Measurements from ENCODE around the gene MMP19. TPM values are rescaled to one million over a fixed set of nuclear protein-coding genes. Genes with fewer than 3 reads are reported as not detected.

The MMP19 gene
- total RNA-seq, 1 experiment from 2014 or later, result 0.04 TPM

GRCh38 chr12:55829967-55830600, 12.7 kb downstream of the MMP19 start:
- ChIA-PET POLR2A (ENCODE audit: unreplicated experiment) (interaction anchor here (0.6 to 1.7 kb wide), 4 partner anchors 13 to 530 kb away, joined by 3 to 32 read pairs (median 8); partner anchors contain the start of genes ORMDL2, RAB5B, SARNP and STAT2), CTCF (interaction anchor here (0.5 to 1.8 kb wide), 3 partner anchors 80 to 250 kb away, joined by 3 to 10 read pairs (median 3); no protein-coding TSS in a partner anchor)
- Histone ChIP-seq H3K36me3 (ENCODE audit: low read depth, low read length) (no peaks in the 10 kb centered on the region), H3K4me1 (ENCODE audit: insufficient read depth, low read length) (peaks cover 24% of the 10 kb centered on the region), H3K27ac (ENCODE audit: low read length) (peak overlapping the region; percentile 66), H3K9ac (ENCODE audit: low read length) (peak overlapping the region; percentile 85), H3K27me3 (ENCODE audit: low read length) (no peaks in the 10 kb centered on the region), H3K4me3 (ENCODE audit: low read length) (peak overlapping the region; percentile 83), H3K79me2 (ENCODE audit: low read length) (peaks cover 45% of the 10 kb centered on the region), H3K9me2 (replicated peaks; ENCODE audit: low read length) (no peaks in the 10 kb centered on the region), H3K9me3 (ENCODE audit: low read length) (no peaks in the 10 kb centered on the region), H2AFZ (ENCODE audit: low read length) (peak overlapping the region; percentile 71), H3F3A (ENCODE audit: low read length, unreplicated experiment) (no peaks in the 10 kb centered on the region), H3K4me2 (ENCODE audit: low read length) (peak overlapping the region; percentile 95), H4K20me1 (ENCODE audit: low read length) (no peaks in the 10 kb centered on the region)
- intact Hi-C loops (cut with micrococcal nuclease), result loop anchor here (1.0 kb wide), 1 partner anchor 13 kb away; the partner anchor contains the start of gene SARNP
- TF ChIP-seq EZH2phosphoT487 (IDR thresholded peaks at IDR 0.05; ENCODE audit: borderline replicate concordance, low read length), result no peak
- no peak for TF ChIP-seq CTCF (conservative IDR thresholded peaks at IDR 0.05; ENCODE audit: low read depth, low read length)
- no peak for TF ChIP-seq EZH2 (IDR thresholded peaks at IDR 0.05; ENCODE audit: low read length, unreplicated experiment)
- ATAC-seq (peak; percentile 42), DNase-seq (peak; percentile 24)
- BruUV-seq (replicated peaks), result TSS peak; percentile 70

- H3K4me3 ChIP-seq (ENCODE audit: low read length), result peak overlapping the region; percentile 83
- intact Hi-C loops (cut with micrococcal nuclease), result no loop called here
- DNase-seq (no peak), ATAC-seq (no peak)
- no peaks in the 10 kb centered on the region for H3K36me3 ChIP-seq (ENCODE audit: low read depth, low read length)
- H3K9me2 ChIP-seq (replicated peaks; ENCODE audit: low read length), result no peaks in the 10 kb centered on the region
- no peaks in the 10 kb centered on the region for H4K20me1 ChIP-seq (ENCODE audit: low read length)
- H2AFZ ChIP-seq (ENCODE audit: low read length), result no peak overlapping the region
- ChIA-PET CTCF (no interaction called here), POLR2A (ENCODE audit: unreplicated experiment) (no interaction called here)
- H3K4me2 ChIP-seq (ENCODE audit: low read length), result peak overlapping the region; percentile 82
- H3K27me3 ChIP-seq (ENCODE audit: low read length), result no peaks in the 10 kb centered on the region
- no peaks in the 10 kb centered on the region for H3F3A ChIP-seq (ENCODE audit: low read length, unreplicated experiment)
- H3K79me2 ChIP-seq (ENCODE audit: low read length), result peaks cover 56% of the 10 kb centered on the region
- H3K9me3 ChIP-seq (ENCODE audit: low read length), result no peaks in the 10 kb centered on the region
- peak overlapping the region; percentile 81 for H3K9ac ChIP-seq (ENCODE audit: low read length)
- H3K4me1 ChIP-seq (ENCODE audit: insufficient read depth, low read length), result peaks cover 24% of the 10 kb centered on the region
- TF ChIP-seq EZH2 (IDR thresholded peaks at IDR 0.05; ENCODE audit: low read length, unreplicated experiment) (no peak), CTCF (conservative IDR thresholded peaks at IDR 0.05; ENCODE audit: low read depth, low read length) (no peak), EZH2phosphoT487 (IDR thresholded peaks at IDR 0.05; ENCODE audit: borderline replicate concordance, low read length) (no peak)
- BruUV-seq (replicated peaks), result no TSS peak
- no peak overlapping the region for H3K27ac ChIP-seq (ENCODE audit: low read length)
Observed at GRCh38 chr12:55828357-55828756, 14.4 kb downstream of the MMP19 start.

- no peaks in the 10 kb centered on the region for H3K9me2 ChIP-seq (replicated peaks; ENCODE audit: low read length)
- no peak for TF ChIP-seq EZH2phosphoT487 (IDR thresholded peaks at IDR 0.05; ENCODE audit: borderline replicate concordance, low read length)
- TF ChIP-seq EZH2 (IDR thresholded peaks at IDR 0.05; ENCODE audit: low read length, unreplicated experiment), result no peak
- TF ChIP-seq CTCF (conservative IDR thresholded peaks at IDR 0.05; ENCODE audit: low read depth, low read length), result no peak
- no peak overlapping the region for H2AFZ ChIP-seq (ENCODE audit: low read length)
- H3K27me3 ChIP-seq (ENCODE audit: low read length), result no peaks in the 10 kb centered on the region
- CTCF ChIA-PET, result no interaction called here
- no peak for DNase-seq
- H3K4me2 ChIP-seq (ENCODE audit: low read length), result peak overlapping the region; percentile 82
- no peaks in the 10 kb centered on the region for H3F3A ChIP-seq (ENCODE audit: low read length, unreplicated experiment)
- peaks cover 5% of the 10 kb centered on the region; the same call in 1 of the 2 replicates for H3K36me3 ChIP-seq (ENCODE audit: low read depth, low read length)
- peak overlapping the region; percentile 83; the same call in 1 of the 2 replicates for H3K4me3 ChIP-seq (ENCODE audit: low read length)
- no peaks in the 10 kb centered on the region for H3K9me3 ChIP-seq (ENCODE audit: low read length)
- H3K9ac ChIP-seq (ENCODE audit: low read length), result no peak overlapping the region
- no TSS peak for BruUV-seq (replicated peaks)
- no peak for ATAC-seq
- no peaks in the 10 kb centered on the region for H4K20me1 ChIP-seq (ENCODE audit: low read length)
- POLR2A ChIA-PET (ENCODE audit: unreplicated experiment), result interaction anchor here (0.6 kb wide), 1 partner anchor 10 kb away, joined by 5 read pairs; the partner anchor contains the start of genes ORMDL2 and SARNP
- peaks cover 24% of the 10 kb centered on the region for H3K4me1 ChIP-seq (ENCODE audit: insufficient read depth, low read length)
- intact Hi-C loops (cut with micrococcal nuclease), result no loop called here
- no peak overlapping the region for H3K27ac ChIP-seq (ENCODE audit: low read length)
- peaks cover 56% of the 10 kb centered on the region for H3K79me2 ChIP-seq (ENCODE audit: low read length)
Observed at GRCh38 chr12:55827806-55828205, 14.9 kb downstream of the MMP19 start.
